ENCODE results near the gene CIAPIN1. TPM values are rescaled to one million over a fixed set of nuclear protein-coding genes. Genes with fewer than 3 reads are reported as not detected.
A peak's percentile ranks its signal among the peaks of the same experiment; 100 is the strongest.

The CIAPIN1 gene
- total RNA-seq, 1 donor from 2014 or later = 43.7 TPM

DNA sequence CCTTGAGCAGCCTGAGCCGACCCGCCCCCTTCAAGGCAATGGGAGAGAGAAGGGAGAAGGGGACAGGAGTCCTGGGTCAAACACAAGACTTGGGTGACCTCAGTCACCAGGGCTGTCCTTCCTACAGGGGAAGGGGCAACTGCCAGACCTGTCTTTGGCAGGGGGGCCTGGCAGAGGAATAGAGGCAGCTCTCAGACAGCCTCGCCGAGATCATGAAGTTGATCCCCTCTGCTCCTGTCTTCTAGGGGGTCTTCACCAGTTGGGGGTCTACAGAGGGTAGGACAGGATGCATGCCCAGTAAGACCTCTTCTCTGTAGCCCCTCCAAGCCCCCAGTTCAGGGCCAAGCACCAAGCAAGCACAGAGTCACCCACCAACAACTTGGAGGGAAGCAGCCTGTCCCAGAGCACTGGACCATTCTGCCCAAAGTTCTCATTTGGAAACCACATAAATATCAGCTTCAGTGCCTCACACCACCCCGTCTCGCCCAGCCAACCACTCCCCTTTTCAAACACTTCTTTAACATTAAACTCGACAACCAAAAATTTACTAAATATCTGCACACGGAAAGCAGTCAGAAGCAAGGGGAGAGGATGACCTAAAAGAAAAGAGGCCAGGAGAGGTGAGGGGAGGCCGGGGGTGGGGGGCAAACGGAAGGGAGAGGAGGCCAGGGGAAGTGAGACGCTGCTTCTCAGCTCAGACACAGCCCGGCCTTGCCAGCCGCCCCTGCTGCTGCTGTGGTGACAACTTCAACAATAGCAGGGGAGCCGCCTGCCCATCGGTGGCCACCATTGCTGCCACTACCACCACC lies 31.4 kb upstream of the CIAPIN1 start:
- intact Hi-C loops (cut with DNase I) = loop anchor here (5.0 kb wide), 1 partner anchor 39 kb away; no protein-coding TSS in a partner anchor
- DNase-seq (ENCODE audit: missing footprints) (no peak), ATAC-seq (no peak)

DNA sequence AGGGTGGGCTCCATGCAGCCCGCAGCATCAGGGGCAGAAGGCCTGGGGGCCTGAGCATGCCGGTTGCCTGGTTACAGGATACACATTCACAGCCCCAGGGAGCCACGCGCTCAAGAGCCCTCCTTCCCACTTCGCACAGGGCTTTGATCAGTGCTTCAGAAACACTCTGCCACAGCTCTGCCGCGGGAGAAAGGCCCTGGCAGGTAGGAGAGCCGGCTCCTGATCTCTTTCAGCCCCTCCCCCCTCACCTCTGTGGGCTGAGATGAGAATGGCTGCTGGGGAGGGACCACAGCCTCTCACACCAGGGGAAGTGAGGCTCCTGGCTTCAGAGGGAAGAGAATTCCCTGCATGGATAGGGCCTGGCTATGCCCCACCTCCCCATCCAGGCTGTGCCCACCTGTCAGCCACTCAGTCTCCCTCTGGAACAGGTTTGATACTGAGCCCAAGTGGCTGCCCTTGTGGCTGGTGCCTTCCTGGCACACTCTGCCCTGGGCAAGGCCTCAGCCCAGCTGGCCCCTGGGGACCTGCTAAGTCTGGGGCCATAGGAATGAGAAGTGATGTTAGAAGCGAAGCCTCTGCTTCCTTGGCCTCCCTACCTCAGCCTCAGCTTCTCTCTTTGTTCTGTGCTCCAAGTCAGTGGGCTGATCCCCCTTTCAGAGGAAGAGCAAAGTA lies 30.5 kb upstream of the CIAPIN1 start:
- no peak for DNase-seq (ENCODE audit: missing footprints)
- ATAC-seq = no peak
- intact Hi-C loops (cut with DNase I) = loop anchor here (5.0 kb wide), 1 partner anchor 40 kb away; no protein-coding TSS in a partner anchor

- no peak for DNase-seq (ENCODE audit: missing footprints)
- no peak for ATAC-seq
- intact Hi-C loops (cut with DNase I) = loop anchor here (5.0 kb wide), 1 partner anchor 41 kb away; no protein-coding TSS in a partner anchor
These were observed 29.6 kb upstream of the CIAPIN1 start for GRCh38 chr16:57476546-57477410.

DNA sequence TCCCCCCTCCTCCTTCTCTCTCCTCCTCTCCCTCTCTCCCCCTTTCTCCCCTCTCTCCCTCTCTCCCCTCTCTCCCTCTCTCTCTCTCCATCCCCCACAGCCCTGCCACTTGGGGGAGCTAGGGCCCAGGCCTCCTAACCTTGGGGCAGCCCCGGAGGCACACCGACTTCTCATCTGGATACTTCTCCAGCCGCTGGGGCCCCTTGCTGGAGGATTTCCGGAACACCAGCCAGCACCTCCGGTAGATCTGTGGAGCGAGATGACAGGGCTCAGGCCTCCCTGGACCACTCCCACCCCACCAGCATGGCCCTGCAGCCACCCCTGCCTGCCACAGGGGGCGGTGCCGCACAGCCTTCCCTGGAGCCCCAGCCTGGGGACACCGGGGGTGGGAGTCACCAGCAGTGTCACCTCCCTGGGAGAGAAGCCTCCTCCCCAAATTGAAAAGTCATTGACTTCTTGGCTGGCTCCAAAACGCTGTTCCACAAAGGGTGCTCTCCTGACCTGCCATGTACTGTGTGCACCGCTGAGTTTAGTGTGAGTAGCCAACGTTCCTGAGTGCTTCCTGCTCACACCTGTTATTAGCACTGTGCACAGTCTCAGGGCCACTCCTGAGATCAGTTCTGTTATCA lies 28.6 kb upstream of the CIAPIN1 start:
- intact Hi-C loops (cut with DNase I) = loop anchor here (5.0 kb wide), 1 partner anchor 41 kb away; no protein-coding TSS in a partner anchor

DNA sequence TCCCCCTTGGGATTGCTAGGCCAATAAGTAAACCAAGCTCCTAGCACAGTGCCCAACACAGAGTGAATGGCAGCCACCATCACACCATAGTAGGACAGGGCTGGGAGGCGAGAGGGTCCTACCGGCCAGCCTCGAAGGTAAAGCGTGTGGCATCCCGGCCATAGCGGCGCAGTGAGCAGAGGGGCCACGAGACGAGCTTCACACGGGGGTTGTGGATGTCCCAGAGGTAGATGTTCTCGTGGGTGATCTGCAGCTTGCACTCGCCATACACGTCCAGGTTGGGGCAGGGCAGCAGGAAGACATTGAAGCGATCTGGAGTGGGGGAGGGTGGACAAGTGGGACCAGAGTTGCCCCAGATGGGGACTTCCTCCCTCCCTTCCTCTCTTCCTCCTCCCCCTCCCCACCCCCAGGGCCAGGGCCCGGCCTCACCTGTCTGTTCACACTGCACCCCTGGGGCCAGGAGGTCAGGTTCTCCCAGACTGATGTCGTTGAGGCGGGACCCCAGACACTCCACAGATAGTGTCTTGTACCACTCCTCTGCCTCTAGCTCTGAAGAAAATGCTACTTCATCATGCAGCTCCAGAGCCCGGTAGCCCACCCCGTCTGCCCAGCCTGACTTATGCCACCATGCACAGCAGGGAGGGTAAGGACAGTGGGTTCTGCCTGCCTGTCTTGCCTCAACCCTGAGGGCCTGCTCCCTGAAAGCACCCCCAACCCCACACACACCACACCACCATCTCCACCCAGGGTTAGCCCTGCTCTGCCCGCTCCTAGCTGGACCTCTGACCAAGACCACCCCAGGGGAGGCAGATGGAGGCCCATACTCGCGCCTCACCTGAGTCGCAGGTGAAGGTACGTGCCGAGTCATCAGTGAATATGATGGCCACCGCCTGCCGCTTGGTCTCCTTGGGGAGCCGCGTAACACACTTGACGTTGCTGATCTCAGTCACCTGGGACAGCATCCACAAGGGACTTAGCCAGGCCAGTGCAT lies 27.8 kb upstream of the CIAPIN1 start:
- DNase-seq (ENCODE audit: missing footprints) (no peak), ATAC-seq (no peak)
- intact Hi-C loops (cut with DNase I) = loop anchor here (5.0 kb wide), 1 partner anchor 42 kb away; no protein-coding TSS in a partner anchor

More for the DNA sequence above, 28.6 kb upstream of the CIAPIN1 start:
- DNase-seq (ENCODE audit: missing footprints) (peak; percentile 73), ATAC-seq (no peak)

GRCh38 chr16:57473906-57474305 lies 26.7 kb upstream of the CIAPIN1 start:
- no peak for ATAC-seq
- intact Hi-C loops (cut with DNase I) = no loop called here
- no peak for DNase-seq (ENCODE audit: missing footprints)

GRCh38 chr16:57473176-57473840 lies 26.1 kb upstream of the CIAPIN1 start:
- ATAC-seq = no peak
- DNase-seq (ENCODE audit: missing footprints) = no peak
- intact Hi-C loops (cut with DNase I) = no loop called here

- intact Hi-C loops (cut with DNase I) = no loop called here
- ATAC-seq (no peak), DNase-seq (ENCODE audit: missing footprints) (no peak)
These were observed 25.5 kb upstream of the CIAPIN1 start for GRCh38 chr16:57472665-57473060.

DNA sequence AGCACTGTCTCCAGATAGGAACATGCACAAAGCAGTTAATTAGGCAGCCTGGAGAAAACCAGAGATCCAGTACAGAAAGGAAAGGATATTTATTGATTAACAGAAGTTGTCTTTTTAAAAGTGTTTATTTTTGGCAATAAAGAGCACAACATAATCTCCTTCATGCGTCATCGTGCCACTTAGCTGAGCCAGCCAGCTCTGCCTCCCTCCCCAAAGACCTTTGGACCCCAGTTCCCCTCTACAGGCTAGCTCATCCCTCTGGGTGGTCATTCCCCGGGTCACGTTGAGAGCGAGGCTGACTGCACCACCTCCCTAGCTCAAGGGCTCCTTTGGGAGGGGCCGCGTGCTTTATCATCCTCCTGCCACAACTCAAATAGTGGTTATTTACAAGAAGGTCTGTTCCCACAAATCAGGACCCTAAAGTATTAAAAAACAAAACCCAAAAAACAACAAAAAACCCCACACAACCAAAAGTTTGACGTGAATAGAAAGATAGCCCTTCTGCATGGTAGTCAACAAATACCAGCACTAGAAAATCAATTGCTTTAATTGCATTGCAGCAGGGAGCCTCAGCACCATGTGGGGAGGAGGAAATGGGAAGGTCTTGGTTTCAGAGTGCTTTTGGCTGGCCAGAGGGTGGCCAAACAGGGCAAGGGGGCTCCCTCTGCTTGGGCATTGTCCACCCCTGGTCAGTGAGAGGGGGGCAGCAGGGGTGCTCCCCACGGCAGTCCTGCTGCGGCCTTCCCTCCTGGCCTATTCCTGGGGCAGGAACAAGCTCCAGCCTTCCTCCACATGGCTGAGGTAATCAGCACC lies 24.9 kb upstream of the CIAPIN1 start:
- ATAC-seq = no peak
- intact Hi-C loops (cut with DNase I) = no loop called here
- no peak for DNase-seq (ENCODE audit: missing footprints)

GRCh38 chr16:57471209-57471608 lies 24.0 kb upstream of the CIAPIN1 start:
- intact Hi-C loops (cut with DNase I) = no loop called here
- DNase-seq (ENCODE audit: missing footprints) (no peak), ATAC-seq (no peak)

DNA sequence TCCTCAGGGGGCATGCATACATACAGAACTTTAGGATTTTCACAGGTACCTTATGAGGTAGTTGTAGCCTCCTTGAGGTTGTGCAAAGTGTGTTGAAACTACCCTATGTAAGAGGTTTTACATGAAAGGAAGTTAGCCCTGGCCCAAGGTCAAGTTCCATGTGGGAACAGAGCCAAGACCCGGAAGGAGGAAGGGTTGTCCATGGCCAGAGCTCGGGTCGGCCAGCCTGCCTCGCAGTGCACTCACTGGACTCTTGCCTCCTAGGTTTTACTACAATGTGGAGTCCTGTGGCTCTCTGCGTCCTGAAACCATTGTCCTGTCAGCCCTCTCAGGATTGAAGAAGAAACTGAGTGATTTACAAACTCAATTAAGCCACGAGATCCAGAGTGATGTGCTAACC lies 23.5 kb upstream of the CIAPIN1 start:
- ATAC-seq (peak; percentile 49), DNase-seq (ENCODE audit: missing footprints) (no peak)
- intact Hi-C loops (cut with DNase I) = no loop called here

DNA sequence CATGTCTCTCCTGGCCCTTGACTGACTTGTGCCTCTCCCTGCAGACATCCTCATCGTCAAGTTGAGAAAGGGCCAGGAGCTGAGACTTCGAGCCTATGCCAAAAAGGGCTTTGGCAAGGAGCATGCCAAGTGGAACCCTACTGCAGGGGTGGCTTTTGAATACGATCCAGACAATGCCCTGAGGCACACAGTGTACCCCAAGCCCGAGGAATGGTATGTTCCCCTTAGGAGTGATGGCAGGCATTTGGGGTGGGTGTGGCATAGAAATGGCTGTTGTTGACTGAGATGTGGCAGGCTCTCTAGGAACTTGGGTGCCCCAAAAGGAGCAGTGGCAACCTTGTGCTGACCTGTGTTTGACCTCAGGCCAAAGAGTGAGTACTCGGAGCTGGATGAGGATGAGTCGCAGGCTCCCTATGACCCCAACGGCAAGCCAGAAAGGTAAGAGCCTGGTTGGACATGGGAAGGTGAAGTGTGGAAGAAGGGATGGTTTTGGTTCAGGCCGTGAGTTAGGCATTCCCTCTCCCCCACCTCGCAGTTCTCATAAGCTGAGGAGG lies 22.8 kb upstream of the CIAPIN1 start:
- DNase-seq (ENCODE audit: missing footprints) = no peak
- no peak for ATAC-seq
- intact Hi-C loops (cut with DNase I) = no loop called here

DNA sequence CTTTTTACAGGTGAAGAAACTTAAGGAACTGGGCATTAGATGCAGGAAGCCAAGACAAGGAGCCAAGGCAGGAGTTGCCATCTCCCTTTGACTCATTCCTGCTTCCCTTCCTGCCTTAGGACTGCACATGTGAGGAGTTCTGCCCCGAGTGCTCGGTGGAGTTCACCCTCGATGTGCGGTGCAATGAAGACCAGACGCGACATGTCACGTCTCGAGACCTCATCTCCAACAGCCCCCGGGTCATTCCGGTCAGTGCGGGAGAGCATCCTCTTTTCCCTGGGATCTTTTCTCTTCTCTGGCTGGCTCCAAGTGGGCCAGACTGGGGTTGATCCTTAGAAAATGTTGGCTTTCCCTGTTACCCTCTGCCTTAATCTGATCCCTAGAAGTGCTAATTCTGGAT lies 21.9 kb upstream of the CIAPIN1 start:
- DNase-seq (ENCODE audit: missing footprints) = no peak
- intact Hi-C loops (cut with DNase I) = no loop called here
- no peak for ATAC-seq

- intact Hi-C loops (cut with DNase I) = no loop called here
- ATAC-seq (no peak), DNase-seq (ENCODE audit: missing footprints) (no peak)
These were observed 21.2 kb upstream of the CIAPIN1 start for GRCh38 chr16:57468346-57468745.

- no peak for DNase-seq (ENCODE audit: missing footprints)
These were observed 17.3 kb upstream of the CIAPIN1 start for GRCh38 chr16:57464523-57464922.

GRCh38 chr16:57462978-57463362 lies 15.8 kb upstream of the CIAPIN1 start:
- intact Hi-C loops (cut with DNase I) = no loop called here
- peak; percentile 52 for ATAC-seq
- no peak for DNase-seq (ENCODE audit: missing footprints)

More at GRCh38 chr16:57464523-57464922, 17.3 kb upstream of the CIAPIN1 start:
- intact Hi-C loops (cut with DNase I) = no loop called here
- no peak for ATAC-seq
